Osteocyte (in vitro differentiated cells): ENCODE results near the gene RNU1-1. TPM values are rescaled to one million over a fixed set of nuclear protein-coding genes. Genes with fewer than 3 reads are reported as not detected.
"Not testable (repeated sequence)": the region's sequence is repeated elsewhere in the genome, so short reads cannot be mapped to it uniquely, and the experiment has no call there.

Source experiments
- DNase-seq: peaks from one replicate; pipeline ENCODE4 v3.0.0; 2021; ENCODE audit warnings: mixed read lengths; ENCODE audit not compliant: unreplicated experiment; ENCODE audit errors: extremely low spot score
- H3K27ac Mint-ChIP-seq: one replicate; pipeline ENCODE4 v1.8.0; 2021; ENCODE audit warnings: mild to moderate bottlenecking, mixed read lengths; ENCODE audit not compliant: unreplicated experiment
- H3K27me3 Mint-ChIP-seq: one replicate; pipeline ENCODE4 v1.8.0; 2021; ENCODE audit warnings: mixed read lengths; ENCODE audit not compliant: unreplicated experiment
- H3K36me3 Mint-ChIP-seq: one replicate; pipeline ENCODE4 v1.8.0; 2021; ENCODE audit warnings: mixed read lengths; ENCODE audit not compliant: unreplicated experiment
- H3K4me1 Mint-ChIP-seq: one replicate; pipeline ENCODE4 v1.8.0; 2021; ENCODE audit warnings: mixed read lengths; ENCODE audit not compliant: unreplicated experiment
- H3K4me3 Mint-ChIP-seq: one replicate; pipeline ENCODE4 v1.8.0; 2021; ENCODE audit warnings: mild to moderate bottlenecking, moderate library complexity, mixed read lengths; ENCODE audit not compliant: unreplicated experiment
- H3K9me3 Mint-ChIP-seq: one replicate; pipeline ENCODE4 v1.8.0; 2021; ENCODE audit warnings: mixed read lengths; ENCODE audit not compliant: unreplicated experiment
- total RNA-seq: library from RNA; stranded (reverse); gene quantifications from 2 replicates; pipeline ENCODE4 v1.2.1, GENCODE V29; 2021
- TF ChIP-seq, protein P1 (sequence below): fragments of 200-600 bp; sonication (generic); IDR thresholded peaks from 2 replicates; pipeline ENCODE4 v1.5.0; 2021; ENCODE audit warnings: antibody characterized with exemption, mild to moderate bottlenecking, moderate library complexity

RNU1-1 gene
- total RNA-seq, 1 donor from 2014 or later = 2,859 TPM

DNA sequence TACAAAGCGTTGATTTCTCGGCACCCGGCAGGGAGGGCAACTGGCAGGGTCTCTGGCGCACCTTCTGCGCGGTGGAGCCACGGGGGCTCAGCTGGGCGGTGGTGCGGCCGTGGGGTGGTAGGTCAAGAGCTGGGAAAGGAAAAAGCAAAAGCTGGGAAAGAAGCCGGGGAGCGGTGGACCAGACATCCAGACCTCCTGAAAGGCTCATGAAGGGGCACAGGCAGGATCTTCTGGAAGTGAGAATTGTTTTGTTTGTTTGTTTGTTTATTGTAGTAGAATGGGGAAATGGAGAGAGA, 7.2 kb upstream of the RNU1-1 start:
- peak overlapping the region; percentile 40 for H3K4me3 Mint-ChIP-seq
- H3K36me3 Mint-ChIP-seq = no peaks in the 10 kb centered on the region
- no peak for DNase-seq
- H3K27me3 Mint-ChIP-seq = peaks cover 83% of the 10 kb centered on the region
- peaks cover 4% of the 10 kb centered on the region for H3K4me1 Mint-ChIP-seq
- no peak overlapping the region for H3K27ac Mint-ChIP-seq
- no peaks in the 10 kb centered on the region for H3K9me3 Mint-ChIP-seq
- TF ChIP-seq, protein P1, sequence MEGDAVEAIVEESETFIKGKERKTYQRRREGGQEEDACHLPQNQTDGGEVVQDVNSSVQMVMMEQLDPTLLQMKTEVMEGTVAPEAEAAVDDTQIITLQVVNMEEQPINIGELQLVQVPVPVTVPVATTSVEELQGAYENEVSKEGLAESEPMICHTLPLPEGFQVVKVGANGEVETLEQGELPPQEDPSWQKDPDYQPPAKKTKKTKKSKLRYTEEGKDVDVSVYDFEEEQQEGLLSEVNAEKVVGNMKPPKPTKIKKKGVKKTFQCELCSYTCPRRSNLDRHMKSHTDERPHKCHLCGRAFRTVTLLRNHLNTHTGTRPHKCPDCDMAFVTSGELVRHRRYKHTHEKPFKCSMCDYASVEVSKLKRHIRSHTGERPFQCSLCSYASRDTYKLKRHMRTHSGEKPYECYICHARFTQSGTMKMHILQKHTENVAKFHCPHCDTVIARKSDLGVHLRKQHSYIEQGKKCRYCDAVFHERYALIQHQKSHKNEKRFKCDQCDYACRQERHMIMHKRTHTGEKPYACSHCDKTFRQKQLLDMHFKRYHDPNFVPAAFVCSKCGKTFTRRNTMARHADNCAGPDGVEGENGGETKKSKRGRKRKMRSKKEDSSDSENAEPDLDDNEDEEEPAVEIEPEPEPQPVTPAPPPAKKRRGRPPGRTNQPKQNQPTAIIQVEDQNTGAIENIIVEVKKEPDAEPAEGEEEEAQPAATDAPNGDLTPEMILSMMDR = no peak

DNA sequence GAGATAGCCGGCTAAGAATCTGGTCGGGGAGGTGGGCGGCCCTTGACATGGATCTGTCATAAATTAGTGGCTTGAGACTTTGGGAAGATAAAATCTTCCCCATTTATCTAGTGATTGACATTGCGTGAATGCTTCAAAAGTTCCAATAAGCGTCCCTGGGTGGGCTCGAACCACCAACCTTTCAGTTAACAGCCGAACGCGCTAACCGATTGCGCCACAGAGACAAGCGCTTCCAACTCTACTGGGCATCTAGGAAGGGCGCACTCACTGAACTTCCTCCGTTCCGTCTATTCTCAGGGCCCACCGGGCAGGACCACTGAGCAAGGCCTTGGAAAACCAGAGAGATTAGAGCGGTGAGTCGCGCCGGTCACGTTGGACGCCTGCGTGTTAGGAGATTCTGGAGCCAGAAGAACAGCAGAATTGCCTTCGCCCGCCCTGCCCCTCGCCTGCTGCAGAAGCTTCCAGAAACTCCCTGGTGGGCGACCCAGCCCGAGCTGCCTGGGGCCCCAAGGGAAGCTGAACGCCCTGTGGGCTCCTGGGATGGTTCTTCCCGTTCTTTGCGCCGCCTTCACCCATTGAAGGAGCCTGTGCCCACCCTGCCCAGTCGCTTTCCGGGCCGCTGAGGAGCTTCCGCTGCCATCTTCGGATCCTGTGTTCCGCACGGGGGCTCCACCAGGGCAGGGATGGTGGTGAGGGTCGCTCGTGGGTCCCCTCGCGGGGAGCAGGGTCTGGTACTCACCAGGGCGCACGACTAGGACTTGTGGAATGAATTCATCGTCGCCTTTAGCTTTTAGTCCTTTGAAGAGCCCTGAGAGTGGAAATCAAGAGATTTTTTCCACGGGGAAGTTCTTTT, 6.6 kb upstream of the RNU1-1 start:
- not testable (repeated sequence) for H3K27ac Mint-ChIP-seq, H3K9me3 Mint-ChIP-seq, H3K4me1 Mint-ChIP-seq, DNase-seq, H3K36me3 Mint-ChIP-seq
- peak overlapping the region; percentile 40 for H3K4me3 Mint-ChIP-seq
- peaks cover 78% of the 10 kb centered on the region for H3K27me3 Mint-ChIP-seq

DNA sequence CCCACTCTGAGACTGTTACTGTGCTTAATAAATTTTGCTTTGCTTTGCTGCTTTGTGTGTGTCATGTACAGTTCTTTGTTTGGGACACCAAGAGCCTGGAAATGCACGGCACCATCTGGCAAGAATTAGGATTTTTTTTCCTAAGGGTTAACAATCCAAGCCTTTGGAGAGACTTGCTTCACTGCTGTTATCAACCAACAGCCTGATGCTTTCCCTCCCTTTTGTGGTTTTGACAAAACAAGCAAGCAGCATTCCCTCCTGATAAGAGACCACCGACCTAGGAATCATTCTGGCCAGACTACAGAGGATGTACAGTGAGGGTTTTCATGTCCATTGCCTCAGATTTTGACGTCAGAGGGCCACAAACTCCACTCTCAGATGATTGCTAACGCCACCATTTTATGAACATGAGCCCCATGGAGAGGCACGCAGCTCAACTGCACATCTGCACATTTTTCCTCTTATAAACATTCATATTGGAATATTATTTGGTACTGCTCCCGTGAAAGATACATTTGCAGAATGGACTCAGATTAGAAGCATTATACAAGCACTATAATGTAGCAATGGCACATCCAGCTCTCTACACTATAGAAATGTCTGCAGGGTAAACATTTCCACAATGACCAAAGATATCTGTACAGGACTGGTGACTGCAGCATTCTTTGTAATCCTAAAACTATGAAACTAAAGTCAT, 5.3 kb upstream of the RNU1-1 start:
- not testable (repeated sequence) for H3K4me3 Mint-ChIP-seq, DNase-seq, H3K4me1 Mint-ChIP-seq, H3K9me3 Mint-ChIP-seq, H3K36me3 Mint-ChIP-seq, H3K27ac Mint-ChIP-seq
- H3K27me3 Mint-ChIP-seq = peaks cover 66% of the 10 kb centered on the region

DNA sequence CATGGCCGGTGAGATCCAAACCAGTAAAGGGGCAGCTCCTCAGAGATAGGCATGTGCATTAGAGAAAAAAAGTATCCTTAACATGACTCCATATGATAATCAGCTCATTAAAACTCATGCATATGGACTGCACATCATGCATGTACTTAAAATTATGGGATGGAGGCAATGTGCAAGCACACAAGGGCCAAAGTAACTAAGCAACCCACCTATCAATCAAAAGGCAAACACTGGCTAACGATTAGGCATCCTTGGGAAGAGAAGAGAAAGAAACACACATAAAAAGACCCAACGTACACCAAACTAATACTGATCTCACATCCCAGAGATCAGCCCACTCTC, 4.8 kb upstream of the RNU1-1 start:
- H3K4me3 Mint-ChIP-seq, H3K36me3 Mint-ChIP-seq, H3K4me1 Mint-ChIP-seq, H3K27ac Mint-ChIP-seq, DNase-seq, H3K9me3 Mint-ChIP-seq: not testable (repeated sequence)
- H3K27me3 Mint-ChIP-seq = peaks cover 62% of the 10 kb centered on the region

DNA sequence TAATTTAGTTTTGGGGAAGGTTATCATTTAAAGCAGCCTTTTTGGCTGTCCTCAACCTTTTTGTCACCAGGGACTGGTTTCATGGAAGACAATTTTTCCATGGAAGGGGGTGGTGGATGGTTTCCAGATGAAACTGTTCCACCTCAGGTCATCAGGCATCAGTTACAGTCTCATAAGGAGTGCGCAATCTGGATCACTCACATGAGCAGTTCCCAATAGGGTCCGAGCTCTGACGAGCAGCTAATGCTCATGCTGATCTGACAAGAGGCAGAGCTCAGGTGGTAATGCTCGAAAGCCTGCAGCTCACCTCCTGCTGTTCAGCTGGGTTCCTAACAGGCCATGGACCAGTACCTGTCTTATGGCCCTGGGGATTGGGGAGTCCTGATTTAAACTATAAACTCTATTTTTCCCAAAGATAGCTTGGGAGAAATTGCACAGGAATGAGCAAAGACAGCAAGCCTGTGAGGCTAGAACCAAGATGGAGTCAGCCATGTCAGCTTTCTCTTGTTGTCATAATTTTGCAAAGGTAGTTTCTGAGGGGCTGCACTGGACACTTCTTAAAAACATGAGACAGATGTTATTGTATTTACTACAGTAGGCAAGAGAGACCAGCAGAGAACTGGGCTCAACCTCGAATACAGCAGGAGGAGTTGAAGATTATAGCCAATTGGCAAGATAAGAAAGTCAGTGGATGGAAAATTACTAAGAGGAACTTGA, 2.8 kb upstream of the RNU1-1 start:
- H3K27me3 Mint-ChIP-seq = peaks cover 47% of the 10 kb centered on the region
- not testable (repeated sequence) for H3K4me3 Mint-ChIP-seq, H3K4me1 Mint-ChIP-seq, H3K36me3 Mint-ChIP-seq, DNase-seq, H3K27ac Mint-ChIP-seq, H3K9me3 Mint-ChIP-seq

DNA sequence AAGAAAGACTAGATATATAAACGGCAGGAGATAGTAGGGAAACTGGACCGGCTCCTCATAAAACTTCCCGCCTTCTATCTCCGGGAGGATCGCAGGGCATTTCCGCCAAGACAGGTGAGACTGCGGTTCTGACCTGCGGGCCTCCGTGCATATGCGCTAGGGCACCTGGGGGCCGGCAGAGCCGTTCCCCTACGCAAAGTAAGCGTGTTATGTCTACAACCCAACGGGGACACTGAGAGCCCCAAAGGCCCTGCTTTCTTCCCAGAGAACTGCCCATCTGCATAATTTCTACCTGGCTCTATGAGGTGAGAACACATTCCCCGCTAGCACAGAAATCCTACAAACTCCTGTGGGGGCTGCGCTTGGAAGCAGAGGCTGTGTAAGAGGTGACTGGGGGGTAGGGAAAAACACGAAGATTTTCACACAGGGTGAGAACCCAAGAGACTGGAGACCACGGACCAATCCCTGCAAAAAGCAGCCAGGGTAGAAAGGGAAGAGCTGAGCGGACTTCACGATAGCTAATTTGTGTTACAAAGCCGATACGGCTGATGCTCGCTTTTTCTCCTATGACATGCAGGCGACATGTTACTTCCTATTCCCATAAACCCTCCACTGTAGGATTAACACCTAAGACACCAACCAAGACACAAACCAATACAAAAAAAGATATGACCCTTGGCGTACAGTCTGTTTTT, 526 bp downstream of the RNU1-1 start:
- H3K27ac Mint-ChIP-seq, H3K9me3 Mint-ChIP-seq, H3K4me1 Mint-ChIP-seq, DNase-seq, H3K36me3 Mint-ChIP-seq, H3K4me3 Mint-ChIP-seq: not testable (repeated sequence)
- peaks cover 15% of the 10 kb centered on the region for H3K27me3 Mint-ChIP-seq

DNA sequence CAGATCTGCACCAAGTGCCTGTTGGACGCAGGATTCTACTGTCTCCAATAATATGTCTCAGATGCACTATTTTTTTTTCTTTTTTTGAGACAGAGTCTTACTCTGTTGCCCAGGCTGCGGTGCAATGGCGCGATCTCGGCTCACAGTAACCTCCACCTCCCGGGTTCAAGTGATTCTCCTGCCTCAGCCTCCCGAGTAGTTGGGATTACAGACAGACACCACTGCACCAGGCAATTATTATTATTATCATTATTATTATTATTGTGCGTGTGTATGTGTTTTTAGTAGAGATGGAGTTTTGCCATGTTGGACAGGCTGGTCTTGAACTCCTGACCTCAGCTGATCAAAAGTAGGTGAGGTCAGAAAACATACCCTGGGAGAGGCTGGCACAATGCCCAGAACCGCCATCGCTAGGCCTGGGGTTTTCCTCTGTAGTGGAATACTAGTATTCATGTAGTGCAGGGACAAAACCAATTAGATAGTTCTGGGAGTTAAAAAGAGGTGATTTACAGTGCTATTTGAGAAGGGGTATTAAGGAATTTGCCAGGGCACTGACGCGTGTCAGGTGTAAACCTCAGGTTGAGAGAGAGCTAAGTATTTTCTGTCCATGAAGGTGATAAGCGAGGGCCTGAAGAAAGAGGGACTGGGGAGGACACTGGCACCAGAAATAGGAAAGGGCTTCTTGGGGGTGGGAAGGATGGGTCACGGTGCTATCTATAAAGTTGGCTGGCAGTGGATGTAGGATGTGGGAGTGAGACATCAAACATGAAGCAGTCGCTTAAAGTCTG, 1.3 kb downstream of the RNU1-1 start:
- not testable (repeated sequence) for H3K27me3 Mint-ChIP-seq, DNase-seq, H3K4me3 Mint-ChIP-seq, H3K27ac Mint-ChIP-seq, H3K4me1 Mint-ChIP-seq, H3K9me3 Mint-ChIP-seq, H3K36me3 Mint-ChIP-seq

DNA sequence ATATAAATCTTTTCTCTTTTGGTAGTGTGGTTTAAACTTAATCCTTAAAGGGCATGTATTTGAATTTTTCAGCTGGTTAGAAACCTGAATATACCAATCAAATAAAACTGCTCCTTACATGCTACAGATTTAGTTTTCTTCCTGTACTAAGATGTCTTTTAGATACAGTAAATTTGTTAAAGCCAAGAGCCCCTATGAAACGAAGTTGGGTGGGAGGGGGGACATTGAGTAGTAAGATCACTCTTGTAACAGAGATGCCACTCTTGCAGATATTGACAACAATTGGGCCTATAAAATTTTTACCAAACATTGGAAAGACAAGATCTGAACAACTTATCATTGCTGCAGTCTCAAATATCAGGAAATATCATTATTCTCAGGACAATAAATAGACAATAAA, 2.2 kb downstream of the RNU1-1 start:
- not testable (repeated sequence) for H3K27me3 Mint-ChIP-seq, H3K9me3 Mint-ChIP-seq, H3K4me1 Mint-ChIP-seq, DNase-seq, H3K27ac Mint-ChIP-seq, H3K36me3 Mint-ChIP-seq, H3K4me3 Mint-ChIP-seq

DNA sequence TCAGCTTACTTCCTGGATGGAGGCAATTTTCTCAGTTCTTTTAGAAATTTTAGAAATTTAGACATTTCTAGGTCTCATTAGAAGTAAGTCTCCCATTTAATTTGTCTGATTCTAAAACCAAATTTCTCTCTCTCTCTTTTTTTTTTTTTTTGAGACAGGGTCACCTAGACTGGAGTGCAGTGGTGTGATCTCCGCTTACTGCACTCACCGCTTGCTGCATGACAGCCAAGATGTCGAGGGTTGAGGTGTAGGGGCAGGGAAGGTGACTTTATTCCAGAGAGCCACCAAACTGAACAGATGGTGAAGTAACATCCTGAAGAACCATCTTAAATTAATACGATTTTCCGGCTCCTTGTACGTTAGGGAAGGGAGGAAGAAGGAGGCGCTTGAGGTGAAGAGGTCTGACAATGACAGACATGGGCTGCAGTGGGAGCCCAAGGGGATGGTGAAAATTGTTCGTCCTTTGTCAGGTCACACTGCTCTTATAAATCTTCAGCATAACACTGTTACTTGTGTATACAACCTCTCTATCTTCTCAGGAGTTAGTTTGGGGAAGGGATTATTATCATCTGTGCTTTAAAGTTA, 5.1 kb downstream of the RNU1-1 start:
- not testable (repeated sequence) for H3K4me1 Mint-ChIP-seq

More for the DNA sequence above, 5.1 kb downstream of the RNU1-1 start:
- not testable (repeated sequence) for H3K36me3 Mint-ChIP-seq, DNase-seq, H3K4me3 Mint-ChIP-seq, H3K27me3 Mint-ChIP-seq, H3K9me3 Mint-ChIP-seq, H3K27ac Mint-ChIP-seq
